GM13977 (cell line): ENCODE data around the gene TRIM52.

Experiments used
- DNase-seq: peaks from one replicate; pipeline ENCODE4 v3.0.0; 2012; ENCODE audit warnings: low spot score
- in situ Hi-C: fragments of 300-500 bp; cut with MboI; formaldehyde crosslinking; loops from one replicate; pipeline ENCODE4 v1.12.0; 2022; ENCODE audit warnings: low sequenced_read_pairs, low pct_unique_long_range_greater_than_20kb, mixed read lengths, inconsistent platforms; ENCODE audit not compliant: unreplicated experiment
- TF ChIP-seq, protein P1 (sequence below): IDR thresholded peaks from 2 replicates; pipeline ENCODE4 v1.5.1; 2012; ENCODE audit warnings: mild to moderate bottlenecking, control low read depth; ENCODE audit not compliant: insufficient read depth; ENCODE audit errors: extremely low read depth, missing control alignments

TRIM52 gene

DNA sequence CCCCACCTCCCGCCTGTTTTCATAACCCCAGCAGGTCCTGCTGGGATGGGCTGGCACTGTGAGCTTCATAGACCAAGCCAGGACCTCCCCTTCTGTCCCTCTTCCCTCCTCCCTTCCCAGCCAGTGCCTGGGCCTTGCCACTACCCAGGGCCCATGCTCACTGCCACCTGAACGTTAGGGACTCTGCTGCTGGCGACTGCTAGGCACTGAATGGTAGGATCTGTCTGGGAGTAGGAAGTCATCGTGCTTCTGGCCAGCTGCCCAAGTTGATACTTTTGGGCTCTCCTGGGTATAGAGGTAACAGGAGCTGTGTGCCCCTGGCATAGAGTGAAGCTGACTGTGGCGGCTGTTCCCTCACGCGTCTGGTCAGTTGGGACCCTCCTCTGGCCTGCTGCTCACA is 29.5 kb downstream of the TRIM52 start:
- in situ Hi-C loops = no loop called here
- TF ChIP-seq, protein P1, sequence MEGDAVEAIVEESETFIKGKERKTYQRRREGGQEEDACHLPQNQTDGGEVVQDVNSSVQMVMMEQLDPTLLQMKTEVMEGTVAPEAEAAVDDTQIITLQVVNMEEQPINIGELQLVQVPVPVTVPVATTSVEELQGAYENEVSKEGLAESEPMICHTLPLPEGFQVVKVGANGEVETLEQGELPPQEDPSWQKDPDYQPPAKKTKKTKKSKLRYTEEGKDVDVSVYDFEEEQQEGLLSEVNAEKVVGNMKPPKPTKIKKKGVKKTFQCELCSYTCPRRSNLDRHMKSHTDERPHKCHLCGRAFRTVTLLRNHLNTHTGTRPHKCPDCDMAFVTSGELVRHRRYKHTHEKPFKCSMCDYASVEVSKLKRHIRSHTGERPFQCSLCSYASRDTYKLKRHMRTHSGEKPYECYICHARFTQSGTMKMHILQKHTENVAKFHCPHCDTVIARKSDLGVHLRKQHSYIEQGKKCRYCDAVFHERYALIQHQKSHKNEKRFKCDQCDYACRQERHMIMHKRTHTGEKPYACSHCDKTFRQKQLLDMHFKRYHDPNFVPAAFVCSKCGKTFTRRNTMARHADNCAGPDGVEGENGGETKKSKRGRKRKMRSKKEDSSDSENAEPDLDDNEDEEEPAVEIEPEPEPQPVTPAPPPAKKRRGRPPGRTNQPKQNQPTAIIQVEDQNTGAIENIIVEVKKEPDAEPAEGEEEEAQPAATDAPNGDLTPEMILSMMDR = no peak
- DNase-seq = no peak

DNA sequence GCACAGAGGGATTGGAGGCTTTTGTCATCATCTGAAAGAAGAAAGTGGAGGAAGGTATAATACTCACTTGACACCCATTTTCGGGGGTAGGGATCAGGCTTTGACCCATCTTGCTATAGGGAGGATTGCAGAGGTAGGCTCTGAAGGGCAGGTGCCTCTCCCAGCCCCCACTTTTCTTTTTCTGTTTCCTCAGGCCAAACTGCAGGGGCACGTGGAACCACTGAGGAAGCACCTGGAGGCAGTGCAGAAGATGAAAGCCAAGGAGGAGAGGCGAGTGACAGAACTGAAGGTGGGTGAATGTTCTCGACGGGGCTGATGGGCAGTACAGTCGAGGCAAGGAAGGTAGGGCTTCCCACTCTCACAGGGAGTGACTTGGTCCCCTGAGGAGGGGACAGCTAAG is 30.4 kb downstream of the TRIM52 start:
- no peak for DNase-seq
- TF ChIP-seq, protein P1 = no peak
- in situ Hi-C loops = no loop called here

DNA sequence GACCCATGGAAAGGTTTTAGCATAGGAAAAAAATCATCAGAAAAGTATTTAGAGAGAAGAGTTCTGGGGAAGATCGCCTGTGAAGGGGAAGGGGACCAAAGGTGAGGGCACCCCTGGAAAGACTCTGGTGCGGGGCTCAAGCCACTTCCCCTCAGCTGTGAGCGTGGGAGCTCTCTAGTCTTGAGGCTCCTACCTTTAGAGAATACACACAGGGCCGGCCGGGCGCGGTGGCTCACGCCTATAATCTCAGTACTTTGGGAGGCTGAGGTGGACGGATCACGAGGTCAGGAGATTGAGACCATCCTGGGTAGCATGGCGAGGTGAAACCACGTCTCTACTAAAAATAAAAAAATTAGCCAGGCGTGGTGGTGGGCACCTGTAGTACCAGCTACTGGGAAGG is 30.9 kb downstream of the TRIM52 start:
- TF ChIP-seq, protein P1 = no peak
- DNase-seq = no peak
- in situ Hi-C loops = no loop called here

DNA sequence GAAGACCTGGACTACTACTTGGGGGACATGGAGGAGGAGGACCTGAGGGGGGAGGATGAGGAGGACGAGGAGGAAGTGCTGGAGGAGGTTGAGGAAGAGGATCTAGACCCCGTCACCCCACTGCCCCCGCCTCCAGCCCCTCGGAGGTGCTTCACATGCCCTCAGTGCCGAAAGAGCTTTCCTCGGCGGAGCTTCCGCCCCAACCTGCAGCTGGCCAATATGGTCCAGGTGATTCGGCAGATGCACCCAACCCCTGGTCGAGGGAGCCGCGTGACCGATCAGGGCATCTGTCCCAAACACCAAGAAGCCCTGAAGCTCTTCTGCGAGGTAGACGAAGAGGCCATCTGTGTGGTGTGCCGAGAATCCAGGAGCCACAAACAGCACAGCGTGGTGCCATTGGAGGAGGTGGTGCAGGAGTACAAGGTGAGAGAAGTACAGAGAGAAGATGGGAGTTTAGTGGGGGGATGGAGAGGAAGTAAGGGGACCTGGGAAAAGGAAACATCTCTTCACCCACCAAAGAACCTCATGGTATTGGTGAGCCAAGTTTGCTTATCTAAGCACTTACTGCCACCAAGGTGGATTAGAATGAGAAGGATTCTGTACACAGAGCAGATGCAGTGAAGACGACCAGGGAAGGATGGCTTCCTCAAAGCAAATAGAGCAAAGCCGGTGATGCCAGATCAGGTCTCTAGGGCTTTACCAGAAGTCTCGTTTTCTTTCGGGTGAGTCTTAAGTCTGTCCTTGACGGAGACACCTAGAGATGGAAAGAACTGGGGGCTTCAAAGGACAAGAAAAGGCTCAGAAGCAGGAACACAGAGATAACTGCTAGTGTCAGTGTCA is 36.3 kb downstream of the TRIM52 start:
- in situ Hi-C loops = no loop called here
- no peak for DNase-seq
- TF ChIP-seq, protein P1 = no peak

DNA sequence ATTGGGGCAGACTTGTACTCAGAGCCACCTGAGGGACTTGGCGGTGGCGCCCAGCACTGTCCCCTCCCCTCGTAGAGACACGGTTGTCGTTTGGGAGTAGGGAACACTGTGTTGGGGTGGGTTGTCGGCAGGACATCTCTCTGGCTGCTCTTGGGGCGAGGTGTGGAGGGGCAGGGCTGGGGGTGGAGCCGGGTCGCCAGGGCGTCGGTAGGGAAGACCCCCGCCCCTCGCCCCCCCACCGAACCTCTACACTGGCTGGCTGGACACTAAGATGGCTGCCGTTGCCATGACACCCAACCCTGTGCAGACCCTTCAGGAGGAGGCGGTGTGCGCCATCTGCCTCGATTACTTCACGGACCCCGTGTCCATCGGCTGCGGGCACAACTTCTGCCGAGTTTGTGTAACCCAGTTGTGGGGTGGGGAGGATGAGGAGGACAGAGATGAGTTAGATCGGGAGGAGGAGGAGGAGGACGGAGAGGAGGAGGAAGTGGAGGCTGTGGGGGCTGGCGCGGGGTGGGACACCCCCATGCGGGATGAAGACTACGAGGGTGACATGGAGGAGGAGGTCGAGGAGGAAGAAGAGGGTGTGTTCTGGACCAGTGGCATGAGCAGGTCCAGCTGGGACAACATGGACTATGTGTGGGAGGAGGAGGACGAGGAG is 37.1 kb downstream of the TRIM52 start:
- TF ChIP-seq, protein P1 = no peak
- in situ Hi-C loops = no loop called here
- peak; percentile 69 for DNase-seq

DNA sequence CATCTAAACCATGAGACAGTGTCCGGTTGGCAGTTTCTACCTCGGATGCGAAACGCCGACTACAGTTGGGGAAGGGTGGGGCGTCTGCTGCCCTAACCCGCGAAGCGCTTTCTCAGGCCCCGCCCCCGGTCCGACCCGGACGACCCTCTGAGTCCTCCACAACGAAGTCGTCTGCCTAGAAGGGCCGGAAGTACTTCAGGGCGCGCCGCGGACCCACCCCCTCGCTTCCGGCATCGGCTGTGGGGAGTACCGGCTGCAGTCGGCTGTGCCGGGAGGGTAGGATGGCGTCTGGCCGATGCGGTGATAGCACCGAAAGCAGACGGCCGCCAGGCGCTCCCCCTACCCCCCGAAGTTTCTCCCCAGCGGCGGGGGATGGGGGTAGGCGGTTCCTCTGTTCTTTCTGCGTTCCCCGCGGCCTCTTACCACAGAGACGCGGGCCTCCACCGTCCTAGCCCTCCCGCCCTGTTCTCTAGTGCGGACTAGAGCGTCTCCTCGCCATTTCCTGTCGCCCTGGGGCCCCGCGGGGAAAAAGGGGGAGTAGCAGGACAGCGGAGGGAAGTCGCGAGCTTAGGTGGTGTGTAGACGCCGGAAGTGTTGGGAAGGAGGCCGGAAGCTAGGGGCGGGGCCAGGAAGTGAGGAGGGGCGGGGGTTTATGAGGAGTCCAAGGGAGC is 37.8 kb downstream of the TRIM52 start, which contains the start of gene TRIM41:
TRIM41 (plus strand) TSS at position 224 of the 671 bp plus-strand sequence. CDS start 719 bp downstream, outside the sequence.
- in situ Hi-C loops = no loop called here
- peak; percentile 91 for DNase-seq
- TF ChIP-seq, protein P1 = no peak
